ENCODE data around the gene RASSF5.

DNA sequence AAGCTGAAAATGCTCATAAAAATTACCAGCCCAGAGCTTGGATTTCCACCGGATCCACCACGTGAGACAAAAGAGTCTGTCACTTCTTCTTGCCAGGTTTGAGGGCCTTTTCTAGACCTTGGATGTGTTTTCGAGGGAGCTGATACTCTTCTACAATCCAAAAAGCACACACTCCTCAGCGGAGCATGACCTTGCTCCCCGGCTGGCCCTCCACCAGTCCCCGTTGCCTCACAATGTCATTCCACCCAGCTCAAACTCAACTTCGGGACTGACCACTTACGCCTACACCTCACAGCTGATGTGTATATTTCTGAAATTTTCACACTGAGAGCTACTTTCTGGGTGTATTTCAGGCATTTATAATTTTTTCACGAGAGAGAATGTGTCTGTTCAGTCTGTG is 84.4 kb downstream of the RASSF5 start:
- TF ChIP-seq CTCF (IDR thresholded peaks at IDR 0.05; ENCODE audit: low read length) = no peak
- TF ChIP-seq EZH2 (optimal IDR thresholded peaks at IDR 0.05; ENCODE audit: low read depth, low read length) = no peak
- TF ChIP-seq EZH2phosphoT487 (IDR thresholded peaks at IDR 0.05; ENCODE audit: low read length) = no peak

Measured in MM.1S (cell line).